UCSD-AML1 (cell line): Measurements from ENCODE around the gene CDC25C.
"Not testable (repeated sequence)": the region's sequence is repeated elsewhere in the genome, so short reads cannot be mapped to it uniquely, and the experiment has no call there.

Experiments used
- DNase-seq: peaks from one replicate; lab custom pipeline; 2025; ENCODE audit not compliant: unreplicated experiment; lab: John Stamatoyannopoulos, UW

The CDC25C gene

GRCh38 chr5:138276402-138277054, 55.1 kb downstream of the CDC25C start:
- DNase-seq: no peak

DNA sequence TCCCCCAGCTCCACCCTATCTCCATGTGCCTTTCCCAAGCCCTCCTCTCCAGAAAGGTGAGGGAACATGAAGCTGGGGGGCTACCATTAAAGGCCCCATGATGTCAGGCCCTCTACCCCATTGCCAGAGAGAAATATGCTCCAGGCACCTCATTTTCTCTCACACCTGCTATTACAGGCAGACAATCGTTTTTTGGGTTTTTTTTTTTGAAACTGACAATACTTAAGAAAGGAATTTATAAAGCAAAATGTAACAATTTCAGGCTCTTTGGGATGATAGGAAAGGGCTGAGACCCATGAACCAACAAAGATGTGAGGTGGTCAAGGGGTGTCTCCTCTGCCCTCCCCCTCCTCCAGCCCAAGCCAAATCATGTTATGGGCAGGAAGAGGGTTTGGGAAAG, 55.7 kb downstream of the CDC25C start:
- DNase-seq: no peak

DNA sequence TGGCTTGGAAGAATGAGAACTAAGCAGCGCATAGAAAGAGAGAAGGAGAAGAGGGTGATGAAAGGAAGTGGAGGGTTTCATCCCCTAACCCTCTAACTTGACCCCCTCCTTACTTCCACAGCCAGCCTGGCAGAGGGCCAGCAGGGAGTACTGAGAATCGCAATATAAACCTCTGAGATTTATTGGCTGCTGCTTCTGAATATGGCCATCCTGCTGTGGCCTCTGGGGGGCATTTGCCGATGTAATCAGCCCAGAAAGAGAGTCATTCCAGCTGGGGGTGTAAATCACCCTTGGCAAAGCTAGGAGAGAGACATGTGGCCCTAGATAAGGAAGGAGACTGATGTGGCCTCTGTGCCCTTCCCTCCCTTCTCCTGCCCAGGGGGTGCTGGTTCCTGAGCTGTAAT, 56.2 kb downstream of the CDC25C start:
- DNase-seq: no peak

GRCh38 chr5:138274189-138274853, 57.3 kb downstream of the CDC25C start, which contains the start of gene GFRA3:
Gene GFRA3 (minus strand): TSS chr5:138274621. CDS start chr5:138274424, 197 bp downstream.
- DNase-seq: no peak

GRCh38 chr5:138273834-138274188, 57.8 kb downstream of the CDC25C start:
- DNase-seq: no peak

- DNase-seq: no peak
Observed at GRCh38 chr5:138272681-138273080, 58.9 kb downstream of the CDC25C start.

DNA sequence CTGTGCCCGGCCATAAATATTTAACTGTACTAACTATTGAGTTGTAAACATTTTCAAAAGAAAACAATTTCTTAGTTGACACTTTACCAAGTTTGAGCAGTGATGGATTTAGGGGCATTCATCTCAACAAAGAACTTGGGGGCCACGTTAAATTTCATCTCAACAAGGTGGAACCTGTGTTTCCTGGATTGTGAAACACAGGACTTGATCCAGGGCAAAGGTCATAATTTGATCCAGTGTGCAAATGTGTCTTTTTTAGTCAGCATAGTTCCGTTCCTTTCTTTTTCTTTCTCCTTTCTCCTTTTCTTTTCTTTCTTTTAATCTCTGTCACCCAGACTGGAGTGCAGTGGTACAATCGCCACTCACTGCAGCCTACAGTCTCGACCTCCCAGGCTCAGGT, 60.3 kb downstream of the CDC25C start:
- no peak for DNase-seq

- no peak for DNase-seq
Observed at GRCh38 chr5:138264183-138264582, 67.4 kb downstream of the CDC25C start.

GRCh38 chr5:138263581-138263980, 68.0 kb downstream of the CDC25C start:
- DNase-seq: no peak

GRCh38 chr5:138258704-138259292, 72.8 kb downstream of the CDC25C start:
- DNase-seq: no peak

GRCh38 chr5:138257583-138257982, 74.0 kb downstream of the CDC25C start:
- DNase-seq: no peak

- no peak for DNase-seq
Observed at GRCh38 chr5:138252944-138253343, 78.7 kb downstream of the CDC25C start.

DNA sequence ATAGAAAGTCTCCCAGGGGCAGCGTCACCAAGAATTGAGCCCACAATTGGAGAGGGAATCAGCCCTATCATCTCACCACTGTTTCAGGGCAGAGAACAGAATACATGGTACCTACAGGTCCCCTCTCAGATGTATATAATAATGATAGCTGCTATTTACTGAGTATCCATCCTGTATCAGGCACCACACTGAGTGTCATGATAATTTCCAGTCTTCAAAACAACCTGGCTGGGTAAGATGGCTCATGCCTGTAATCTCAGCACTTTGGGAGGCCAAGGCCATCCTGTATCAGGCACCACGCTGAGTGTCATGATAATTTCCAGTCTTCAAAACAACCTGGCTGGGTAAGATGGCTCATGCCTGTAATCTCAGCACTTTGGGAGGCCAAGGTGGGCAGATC, 83.8 kb downstream of the CDC25C start:
- DNase-seq: not testable (repeated sequence)

DNA sequence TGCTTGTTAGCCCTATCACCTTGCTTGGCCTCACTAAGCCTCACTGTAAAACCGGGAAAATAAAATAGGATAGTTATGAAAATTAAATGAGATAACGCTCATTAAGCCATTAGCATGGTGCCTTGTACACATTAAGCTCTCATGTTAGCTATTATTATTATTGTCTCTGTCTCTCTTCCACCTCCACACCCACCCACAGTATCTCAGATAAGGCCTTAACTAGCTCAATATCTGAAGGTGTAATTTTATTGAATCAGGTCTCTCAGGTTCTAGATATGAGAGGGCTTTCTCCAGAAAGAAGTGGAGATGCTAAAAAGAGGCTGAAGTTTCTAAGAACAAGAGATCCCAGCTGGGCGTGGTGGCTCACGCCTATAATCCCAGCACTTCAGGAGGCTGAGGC, 84.8 kb downstream of the CDC25C start:
- no peak for DNase-seq

- no peak for DNase-seq
Observed at GRCh38 chr5:138246334-138246733, 85.3 kb downstream of the CDC25C start.

- DNase-seq: no peak
Observed at GRCh38 chr5:138245717-138246116, 85.9 kb downstream of the CDC25C start.

DNA sequence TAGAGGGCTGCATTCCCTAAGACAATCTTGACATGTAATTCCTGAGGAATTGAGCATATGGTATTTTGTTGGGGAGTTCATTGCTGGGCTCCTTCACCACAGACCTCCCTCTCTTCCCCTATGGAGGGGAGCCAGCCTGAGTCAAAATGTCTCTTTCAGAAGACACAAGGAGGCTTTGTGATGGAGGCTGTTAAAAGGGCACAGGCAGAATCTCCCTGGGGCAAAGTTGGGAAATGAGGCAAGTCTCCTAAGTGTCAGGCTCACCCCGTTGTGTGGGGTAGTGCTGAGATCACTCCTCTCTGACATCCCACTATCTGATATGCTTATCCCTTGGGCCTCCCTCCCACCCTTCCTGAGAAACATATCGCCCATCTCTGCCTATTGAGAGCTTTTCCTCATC, 87.8 kb downstream of the CDC25C start:
- DNase-seq: no peak

DNA sequence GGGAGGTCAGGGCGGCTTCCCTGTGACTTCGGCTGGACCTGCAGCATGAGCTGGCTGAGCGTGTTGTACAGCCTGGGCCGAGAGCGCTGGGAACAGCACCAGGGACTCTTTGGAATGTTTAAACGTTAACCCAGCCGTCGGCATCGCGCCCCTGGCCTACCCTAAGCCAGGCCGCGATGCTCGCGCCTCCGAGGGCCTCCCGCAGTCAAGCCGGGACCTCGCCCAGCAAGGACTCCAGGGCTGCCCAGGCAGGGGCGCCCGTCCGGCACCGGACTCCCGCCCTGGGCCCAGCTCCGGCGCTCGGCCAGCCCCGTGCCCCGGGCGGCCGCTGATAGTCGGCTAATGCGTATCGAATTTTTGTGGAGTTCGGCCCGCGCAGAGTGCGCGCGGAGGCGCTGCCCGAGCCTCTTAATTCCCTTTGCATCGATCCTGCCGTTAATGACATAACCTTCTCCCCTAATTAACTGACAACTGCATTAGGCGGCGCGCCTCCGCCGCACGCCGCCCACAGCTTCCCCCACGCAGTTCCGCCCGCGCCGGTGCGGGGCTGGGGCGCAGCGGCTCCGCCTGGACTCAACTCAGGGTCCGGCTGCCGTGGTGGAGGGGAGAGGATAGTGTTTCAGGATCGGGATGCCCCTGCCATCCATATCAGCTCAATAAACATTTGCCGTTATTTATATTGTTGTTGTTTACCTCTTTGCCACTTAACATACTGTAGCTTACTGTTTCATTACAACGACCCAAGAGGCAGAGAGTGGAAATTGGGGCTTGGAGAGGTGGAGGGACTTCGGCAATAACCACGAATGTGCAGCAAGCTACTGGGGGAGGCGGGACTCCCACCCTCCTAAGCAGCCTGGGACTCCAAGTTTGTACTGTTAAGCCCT, 89.7 kb downstream of the CDC25C start:
- peak; percentile 17 for DNase-seq

GRCh38 chr5:138240650-138241385, 90.8 kb downstream of the CDC25C start:
- peak; percentile 23 for DNase-seq

GRCh38 chr5:138238034-138238433, 93.6 kb downstream of the CDC25C start:
- no peak for DNase-seq
